Mucosa of rectum (tissue), 2 donors: ENCODE results near the gene MARCHF10.
"Not testable (repeated sequence)": the region's sequence is repeated elsewhere in the genome, so short reads cannot be mapped to it uniquely, and the experiment has no call there.

Experiments used
- H3K27ac ChIP-seq, 2 donors: one replicate each; pipeline ENCODE4 v1.7.0; 2013; ENCODE audit warnings: inconsistent platforms in 2 of 2, low read depth in 2 of 2, low read length in 2 of 2
- H3K27me3 ChIP-seq, 2 donors: one replicate each; pipeline ENCODE4 v1.7.0; 2013; ENCODE audit warnings: low read length in 2 of 2; ENCODE audit not compliant: control insufficient read depth in 2 of 2, insufficient read depth in 2 of 2
- H3K36me3 ChIP-seq, 2 donors: one replicate each; pipeline ENCODE4 v1.7.0; 2013; ENCODE audit warnings: low read length in 2 of 2; ENCODE audit not compliant: control insufficient read depth in 2 of 2, insufficient read depth in 2 of 2
- H3K4me1 ChIP-seq, 2 donors: one replicate each; pipeline ENCODE4 v1.7.0; 2013; ENCODE audit warnings: low read length in 2 of 2, mild to moderate bottlenecking in 1 of 2; ENCODE audit not compliant: control insufficient read depth in 2 of 2, insufficient read depth in 2 of 2
- H3K4me3 ChIP-seq, 2 donors: one replicate each; pipeline ENCODE4 v1.7.0; 2013; ENCODE audit warnings: low read length in 2 of 2
- H3K9ac ChIP-seq, 2 donors: one replicate each; pipeline ENCODE4 v1.7.0; 2013; ENCODE audit warnings: low read length in 2 of 2, low read depth in 1 of 2, mild to moderate bottlenecking in 1 of 2
- H3K9me3 ChIP-seq, 2 donors: one replicate each; pipeline ENCODE4 v1.7.0; 2013; ENCODE audit warnings: low read length in 2 of 2; ENCODE audit not compliant: control insufficient read depth in 2 of 2
- donor health status: healthy.
- donor health status: Normal muscosa, but diverticular disease.

The MARCHF10 gene

GRCh38 chr17:62702746-62703260 is 105.3 kb downstream of the MARCHF10 start:
- Histone ChIP-seq H3K4me3 (no peak overlapping the region), H3K27ac (no peak overlapping the region), H3K9me3 (no peaks in the 10 kb centered on the region), H3K36me3 (no peaks in the 10 kb centered on the region), H3K9ac (no peak overlapping the region), H3K4me1 (peaks cover 6 to 8% of the 10 kb centered on the region in 2 donors), H3K27me3 (peaks cover 3 to 5% of the 10 kb centered on the region in 2 donors)

GRCh38 chr17:62701706-62702085 is 106.4 kb downstream of the MARCHF10 start:
- H3K9ac ChIP-seq: no peak overlapping the region
- H3K9me3 ChIP-seq: no peaks in the 10 kb centered on the region
- peaks cover 6 to 8% of the 10 kb centered on the region in 2 donors for H3K4me1 ChIP-seq
- no peak overlapping the region for H3K4me3 ChIP-seq
- H3K36me3 ChIP-seq: no peaks in the 10 kb centered on the region
- peaks cover 3 to 5% of the 10 kb centered on the region in 2 donors for H3K27me3 ChIP-seq
- H3K27ac ChIP-seq: no peak overlapping the region

- Histone ChIP-seq H3K27me3 (peaks cover 3 to 5% of the 10 kb centered on the region in 2 donors), H3K27ac (no peak overlapping the region), H3K4me1 (peaks cover 6 to 8% of the 10 kb centered on the region in 2 donors), H3K4me3 (no peak overlapping the region), H3K9me3 (no peaks in the 10 kb centered on the region), H3K9ac (no peak overlapping the region), H3K36me3 (no peaks in the 10 kb centered on the region)
Observed at GRCh38 chr17:62700964-62701705, 107.0 kb downstream of the MARCHF10 start.

- not testable (repeated sequence) for H3K27me3 ChIP-seq, H3K4me1 ChIP-seq, H3K36me3 ChIP-seq, H3K27ac ChIP-seq, H3K9ac ChIP-seq, H3K4me3 ChIP-seq, H3K9me3 ChIP-seq
Observed at GRCh38 chr17:62698459-62698858, 109.7 kb downstream of the MARCHF10 start.

GRCh38 chr17:62696726-62697490 is 111.2 kb downstream of the MARCHF10 start:
- H3K27ac ChIP-seq: no peak overlapping the region
- no peaks in the 10 kb centered on the region for H3K27me3 ChIP-seq
- H3K36me3 ChIP-seq: no peaks in the 10 kb centered on the region
- no peaks in the 10 kb centered on the region for H3K9me3 ChIP-seq
- no peak overlapping the region for H3K4me3 ChIP-seq
- H3K4me1 ChIP-seq: no peaks in the 10 kb centered on the region
- no peak overlapping the region for H3K9ac ChIP-seq

GRCh38 chr17:62696256-62696655 is 111.9 kb downstream of the MARCHF10 start:
- Histone ChIP-seq H3K9ac (no peak overlapping the region), H3K4me3 (no peak overlapping the region), H3K9me3 (no peaks in the 10 kb centered on the region), H3K27me3 (no peaks in the 10 kb centered on the region), H3K27ac (no peak overlapping the region), H3K4me1 (no peaks in the 10 kb centered on the region), H3K36me3 (no peaks in the 10 kb centered on the region)

GRCh38 chr17:62695093-62695738 is 112.9 kb downstream of the MARCHF10 start:
- H3K4me3 ChIP-seq, H3K4me1 ChIP-seq, H3K27me3 ChIP-seq: not testable (repeated sequence)

GRCh38 chr17:62693616-62694409 is 114.3 kb downstream of the MARCHF10 start:
- no peaks in the 10 kb centered on the region for H3K27me3 ChIP-seq
- no peaks in the 10 kb centered on the region for H3K4me1 ChIP-seq
- no peak overlapping the region for H3K27ac ChIP-seq
- H3K4me3 ChIP-seq: no peak overlapping the region
- no peak overlapping the region for H3K9ac ChIP-seq
- no peaks in the 10 kb centered on the region for H3K9me3 ChIP-seq
- no peaks in the 10 kb centered on the region for H3K36me3 ChIP-seq

More at GRCh38 chr17:62695093-62695738, 112.9 kb downstream of the MARCHF10 start:
- H3K36me3 ChIP-seq, H3K27ac ChIP-seq, H3K9ac ChIP-seq, H3K9me3 ChIP-seq: not testable (repeated sequence)

GRCh38 chr17:62692721-62693431 is 115.2 kb downstream of the MARCHF10 start:
- Histone ChIP-seq H3K9me3 (no peaks in the 10 kb centered on the region), H3K36me3 (no peaks in the 10 kb centered on the region), H3K27ac (no peak overlapping the region), H3K27me3 (no peaks in the 10 kb centered on the region), H3K9ac (no peak overlapping the region), H3K4me3 (no peak overlapping the region), H3K4me1 (no peaks in the 10 kb centered on the region)
